Inferior parietal cortex (tissue), 1 donor: ENCODE data around the gene IGSF6.
"Not testable (repeated sequence)": the region's sequence is repeated elsewhere in the genome, so short reads cannot be mapped to it uniquely, and the experiment has no call there.

Experiments used
- DNase-seq: peaks from one replicate; pipeline ENCODE4 v3.0.0-alpha.2; 2016; ENCODE audit errors: extremely low spot score

The IGSF6 gene, protein sequence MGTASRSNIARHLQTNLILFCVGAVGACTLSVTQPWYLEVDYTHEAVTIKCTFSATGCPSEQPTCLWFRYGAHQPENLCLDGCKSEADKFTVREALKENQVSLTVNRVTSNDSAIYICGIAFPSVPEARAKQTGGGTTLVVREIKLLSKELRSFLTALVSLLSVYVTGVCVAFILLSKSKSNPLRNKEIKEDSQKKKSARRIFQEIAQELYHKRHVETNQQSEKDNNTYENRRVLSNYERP

DNA sequence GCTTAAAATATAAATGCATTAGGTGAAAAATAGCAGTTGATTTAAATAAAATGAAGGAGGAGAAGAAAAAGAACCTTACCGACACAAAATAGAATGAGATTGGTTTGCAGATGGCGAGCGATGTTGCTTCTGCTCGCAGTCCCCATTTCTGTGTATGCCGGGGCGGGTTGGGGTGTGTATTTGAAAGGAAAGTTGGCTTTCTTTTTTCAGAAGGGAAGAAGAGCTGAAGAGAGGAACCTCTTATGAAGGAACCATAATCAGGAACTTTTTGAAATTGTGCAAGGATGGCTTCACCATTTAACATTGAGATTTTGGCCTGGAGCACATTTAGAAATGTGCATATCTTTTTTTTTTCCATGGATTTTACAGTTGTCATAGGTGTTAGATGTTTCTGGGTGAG lies at the start of gene IGSF6:
TSS of gene IGSF6 (minus strand) at position 156 of the 400 bp plus-strand sequence. CDS start at position 146, 10 bp downstream.
- DNase-seq = no peak

DNA sequence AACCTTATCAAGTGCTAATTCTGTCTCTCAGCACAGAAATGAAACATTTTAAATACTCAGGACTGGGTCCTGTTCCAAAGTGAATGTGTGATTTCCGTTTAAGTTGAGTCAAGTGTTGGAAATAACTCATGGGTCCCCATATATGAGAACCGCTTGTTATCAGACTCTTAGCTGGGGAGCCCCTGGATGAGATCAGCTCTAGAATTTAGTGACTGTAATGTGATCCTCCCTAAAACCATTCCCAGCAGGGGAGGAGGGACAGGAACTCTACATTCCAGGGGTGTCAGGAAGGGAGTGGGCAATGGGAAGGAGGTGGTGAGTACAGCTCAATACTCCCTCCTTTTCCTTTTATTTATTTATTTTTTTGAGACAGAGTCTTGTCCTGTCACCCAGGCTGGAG lies 48.9 kb upstream of the IGSF6 start:
- no peak for DNase-seq

DNA sequence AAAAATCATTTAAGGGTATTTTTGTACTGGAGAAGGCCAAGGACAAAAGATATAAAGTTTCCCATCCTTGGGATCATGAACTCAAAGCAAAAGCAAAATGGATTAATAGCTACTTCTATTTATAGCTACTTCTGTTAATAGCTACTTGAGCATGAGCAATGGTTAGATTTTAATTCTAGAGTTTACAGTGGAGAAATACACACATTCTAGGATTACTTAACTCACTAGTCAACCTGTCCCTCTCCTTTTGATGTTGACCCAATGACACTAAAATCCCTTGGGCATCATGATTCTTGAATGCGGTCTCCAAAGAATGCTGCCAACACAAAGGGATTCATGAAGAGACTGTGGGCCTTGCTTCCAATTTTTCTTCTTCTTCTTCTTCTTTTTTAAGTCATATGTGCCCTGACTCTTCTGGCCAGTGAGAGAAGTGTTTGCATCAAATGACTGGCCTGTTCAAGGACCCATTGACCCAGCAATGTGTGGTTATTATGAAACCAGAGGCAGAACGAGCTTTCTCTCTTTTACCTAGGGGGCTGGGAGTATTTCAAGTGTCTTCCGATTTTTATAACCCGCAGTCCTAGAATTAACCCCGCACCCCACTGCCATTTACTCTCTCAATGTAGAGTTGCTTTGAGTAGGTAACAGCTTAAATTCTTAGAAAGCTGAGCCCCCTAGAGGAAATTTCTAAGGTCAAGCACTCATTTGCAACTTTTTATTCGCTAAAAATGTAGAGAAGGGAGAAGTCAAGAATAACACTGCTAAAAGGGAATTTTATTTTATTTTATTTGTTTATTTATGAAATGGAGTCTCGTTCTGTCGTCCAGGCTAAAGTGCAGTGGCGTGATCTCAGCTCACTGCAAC lies 46.0 kb upstream of the IGSF6 start:
- DNase-seq = no peak

DNA sequence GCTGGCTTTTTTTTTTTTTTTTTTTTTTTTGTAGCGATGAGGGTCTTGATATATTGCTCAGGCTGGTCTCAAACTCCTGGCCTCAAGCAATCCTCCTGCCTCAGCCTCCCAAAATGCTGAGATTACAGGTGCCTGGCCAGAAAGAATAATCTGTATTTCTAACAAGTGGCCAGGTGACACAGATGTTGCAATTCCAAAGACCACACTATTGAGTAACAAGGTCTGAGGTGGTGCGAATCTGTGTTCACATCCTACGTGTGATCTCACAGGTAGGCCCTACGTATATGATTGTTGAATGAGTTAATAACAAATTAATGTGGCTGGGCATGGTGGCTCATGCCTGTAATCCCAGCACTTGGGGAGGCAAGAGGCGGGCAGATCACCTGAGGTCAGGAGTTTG lies 44.6 kb upstream of the IGSF6 start:
- no peak for DNase-seq

DNA sequence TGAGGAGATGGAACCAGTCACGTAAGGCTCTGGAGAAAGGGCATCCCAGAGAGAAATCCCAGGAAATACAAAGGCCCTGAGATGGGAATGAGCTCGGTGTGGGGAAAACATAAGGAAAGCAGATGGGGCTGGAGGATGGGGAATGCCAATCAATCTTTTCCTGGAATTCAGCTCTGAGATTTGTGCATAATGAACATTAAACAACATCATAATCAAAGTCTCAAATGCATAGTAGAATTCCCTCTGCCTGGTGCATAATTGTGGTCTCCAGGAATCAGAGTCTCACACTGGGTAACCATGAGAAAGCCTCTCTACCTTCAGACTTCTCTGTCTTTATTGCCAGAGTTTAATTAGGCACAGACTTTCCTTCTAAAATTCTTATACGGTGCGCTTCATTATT lies 42.2 kb upstream of the IGSF6 start:
- DNase-seq = no peak

DNA sequence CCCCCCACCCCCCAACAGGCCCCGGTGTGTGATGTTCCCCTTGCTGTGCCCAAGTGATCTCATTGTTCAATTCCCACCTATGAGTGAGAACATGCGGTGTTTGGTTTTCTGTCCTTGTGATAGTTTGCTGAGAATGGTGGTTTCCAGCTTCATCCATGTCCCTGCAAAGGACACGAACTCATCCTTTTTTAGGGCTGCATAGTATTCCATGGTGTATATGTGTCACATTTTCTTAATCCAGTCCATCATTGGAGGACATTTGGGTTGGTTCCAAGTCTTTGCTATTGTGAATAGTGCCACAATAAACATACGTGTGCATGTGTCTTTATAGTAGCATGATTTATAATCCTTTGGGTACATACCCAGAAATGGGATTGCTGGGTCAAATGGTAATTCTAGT lies 38.6 kb upstream of the IGSF6 start:
- DNase-seq = not testable (repeated sequence)

DNA sequence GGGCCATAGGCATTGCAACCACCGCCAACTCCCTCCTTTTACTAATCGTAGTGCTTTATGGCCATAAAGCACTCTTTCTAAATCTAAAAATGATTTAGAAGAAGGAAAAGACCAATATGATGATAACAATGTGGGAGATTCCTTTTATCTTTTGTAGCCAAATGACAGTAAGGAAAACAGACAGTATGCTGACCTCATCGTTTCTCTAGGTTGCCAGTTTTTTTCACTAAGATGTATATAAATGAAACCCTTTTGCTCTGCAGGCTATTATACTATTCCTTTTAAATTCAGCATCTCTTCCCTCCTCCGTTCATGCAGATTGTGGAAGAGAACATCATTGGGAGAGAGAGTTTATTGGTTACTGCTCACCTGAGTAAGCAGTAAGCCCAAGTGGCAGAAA lies 36.7 kb upstream of the IGSF6 start:
- no peak for DNase-seq

DNA sequence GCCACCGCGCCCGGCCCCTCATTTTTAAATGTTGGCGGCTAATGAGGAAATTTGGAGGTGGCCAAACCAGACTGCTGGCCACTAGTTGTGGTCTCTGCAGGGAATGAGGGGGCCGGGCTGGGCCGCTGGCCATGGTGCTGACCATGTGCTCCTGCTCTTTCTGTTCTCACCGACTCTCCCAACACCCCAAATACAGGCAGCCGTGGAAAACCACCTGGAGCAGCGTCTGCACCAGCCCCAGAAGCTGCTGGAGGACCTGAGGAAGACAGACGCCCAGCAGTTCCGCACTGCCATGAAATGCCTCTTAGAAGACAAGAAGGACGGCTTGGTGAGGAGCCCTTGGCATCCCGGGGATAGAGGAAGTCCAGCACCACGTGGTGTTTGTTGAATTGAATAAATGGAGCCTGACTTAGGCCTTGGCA lies 32.6 kb upstream of the IGSF6 start:
- DNase-seq = no peak

DNA sequence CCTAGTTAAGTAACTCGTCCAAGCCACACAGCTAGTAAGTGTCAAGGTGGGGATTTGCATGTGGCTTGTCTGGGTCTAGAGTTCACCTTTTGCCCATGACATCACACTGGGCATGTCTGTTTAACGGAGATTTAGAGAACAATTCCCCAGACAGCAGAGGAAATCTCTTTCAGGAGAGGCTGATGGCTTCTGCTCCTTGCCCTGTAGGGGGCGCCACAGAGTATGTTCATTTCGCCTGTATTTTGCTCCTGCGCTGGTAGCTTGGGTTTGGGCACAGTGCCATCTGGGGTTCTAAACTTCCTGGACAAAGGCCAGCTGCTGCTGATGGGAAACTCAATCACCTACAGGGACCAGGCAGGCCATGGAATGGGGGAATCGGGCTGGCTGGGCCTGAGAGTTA lies 31.8 kb upstream of the IGSF6 start:
- no peak for DNase-seq

DNA sequence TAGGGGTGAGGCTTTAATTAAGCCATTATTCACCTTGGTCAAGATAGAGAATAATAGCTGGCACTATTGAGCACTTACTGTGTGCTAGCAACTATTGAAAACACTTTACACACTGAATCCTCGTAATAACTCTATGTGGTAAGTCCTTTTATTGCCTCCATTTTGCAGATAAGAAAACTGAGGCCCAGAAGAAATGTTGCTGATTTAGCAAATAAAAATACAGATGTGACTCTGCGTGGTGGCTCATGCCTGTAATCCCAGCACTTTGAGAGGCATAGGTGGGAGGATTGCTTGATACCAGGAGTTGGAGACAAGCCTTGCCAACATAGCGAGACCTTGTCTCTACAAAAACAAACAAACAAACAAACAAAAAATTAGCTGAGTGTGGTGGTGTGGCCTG lies 30.8 kb upstream of the IGSF6 start:
- no peak for DNase-seq

DNA sequence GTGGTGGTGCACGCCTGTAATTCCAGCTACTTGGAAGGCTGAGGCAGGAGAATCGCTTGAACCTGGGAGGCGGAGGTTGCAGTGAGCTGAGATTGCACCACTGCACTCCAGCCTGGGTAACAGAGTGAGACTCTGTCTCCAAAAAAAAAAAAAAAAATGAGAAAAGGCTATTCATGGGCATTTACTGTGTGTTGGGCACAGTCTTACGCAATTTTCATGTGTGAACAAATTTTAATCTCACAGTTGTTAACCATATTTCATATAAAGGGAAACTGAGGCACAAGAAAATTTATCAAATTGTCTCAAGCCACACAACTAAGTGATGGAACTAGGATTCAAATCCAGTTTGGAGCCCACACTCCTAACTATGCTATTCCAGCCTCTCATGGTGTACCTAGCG lies 28.3 kb upstream of the IGSF6 start:
- not testable (repeated sequence) for DNase-seq

DNA sequence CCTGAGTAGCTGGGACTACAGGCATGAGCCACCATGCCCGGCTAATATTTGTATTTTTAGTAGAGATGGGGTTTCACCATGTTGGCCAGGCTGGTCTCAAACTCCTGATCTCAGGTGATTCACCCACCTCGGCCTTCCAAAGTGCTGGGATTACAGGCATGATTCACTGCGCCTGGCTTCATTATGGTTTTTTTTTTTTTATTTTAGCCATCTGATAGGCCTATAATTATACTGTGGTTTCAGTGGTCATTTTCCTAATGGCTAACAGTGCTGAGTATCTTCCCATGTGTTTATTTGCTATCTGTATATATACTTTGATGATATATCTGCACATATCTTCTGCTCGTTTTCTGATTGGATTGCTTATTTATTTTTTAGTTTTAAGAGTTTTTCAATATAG lies 22.0 kb upstream of the IGSF6 start:
- not testable (repeated sequence) for DNase-seq

DNA sequence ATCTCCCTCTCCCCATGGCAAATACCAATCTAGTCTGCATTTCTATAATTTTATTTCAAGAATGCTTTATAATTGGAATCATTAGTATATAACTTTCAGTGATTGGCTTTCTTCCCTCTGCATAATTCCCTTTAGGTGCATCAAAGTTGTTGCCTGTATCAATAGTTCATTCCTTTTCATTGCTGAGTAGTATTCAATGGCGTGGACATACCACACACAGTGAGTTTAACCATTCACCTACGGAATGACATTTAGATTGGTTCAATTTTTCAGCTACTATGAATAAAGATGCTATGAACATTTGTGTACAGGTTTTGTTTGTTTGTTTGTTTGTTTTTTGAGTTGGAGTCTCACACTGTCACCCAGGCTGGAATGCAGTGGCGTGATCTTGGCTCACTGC lies 21.1 kb upstream of the IGSF6 start:
- no peak for DNase-seq

DNA sequence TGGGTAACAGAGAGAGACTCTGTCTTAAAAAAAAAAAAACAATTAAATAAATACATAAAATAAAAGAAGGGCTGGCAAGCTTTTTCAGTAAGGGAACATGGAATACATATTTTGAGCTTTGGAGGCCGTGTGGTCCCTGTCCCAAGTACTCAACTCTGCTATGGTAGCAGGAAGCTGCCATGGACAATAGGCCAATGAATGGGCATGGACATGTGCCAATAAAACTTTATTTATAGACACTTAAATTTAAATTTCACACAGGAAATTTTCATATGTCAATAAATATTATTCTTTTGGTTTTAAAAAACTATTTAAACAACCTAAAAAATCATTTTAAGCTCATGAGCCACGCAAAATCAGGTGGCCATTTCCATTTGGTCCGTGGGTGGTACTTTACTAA lies 15.2 kb upstream of the IGSF6 start:
- DNase-seq = no peak

DNA sequence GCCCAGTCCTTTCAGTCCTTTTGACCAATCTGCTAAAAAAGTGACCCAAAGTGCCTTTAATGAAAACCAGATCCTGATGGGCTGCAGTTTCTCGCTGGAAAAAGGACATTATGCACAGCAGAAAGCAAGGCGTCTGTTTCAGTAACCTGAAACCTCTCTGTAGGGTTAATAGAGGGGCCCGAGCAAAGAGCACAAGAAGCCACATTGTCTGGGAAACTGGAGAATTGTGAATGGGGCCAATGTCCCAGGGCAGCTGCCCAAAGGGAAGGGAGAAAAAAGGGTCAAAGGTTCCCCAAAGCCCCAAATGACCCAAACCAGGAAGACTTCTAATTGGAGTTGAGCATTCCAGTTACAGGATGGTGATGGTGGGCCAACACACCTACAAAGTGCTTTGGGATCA lies 14.4 kb upstream of the IGSF6 start:
- DNase-seq = no peak

DNA sequence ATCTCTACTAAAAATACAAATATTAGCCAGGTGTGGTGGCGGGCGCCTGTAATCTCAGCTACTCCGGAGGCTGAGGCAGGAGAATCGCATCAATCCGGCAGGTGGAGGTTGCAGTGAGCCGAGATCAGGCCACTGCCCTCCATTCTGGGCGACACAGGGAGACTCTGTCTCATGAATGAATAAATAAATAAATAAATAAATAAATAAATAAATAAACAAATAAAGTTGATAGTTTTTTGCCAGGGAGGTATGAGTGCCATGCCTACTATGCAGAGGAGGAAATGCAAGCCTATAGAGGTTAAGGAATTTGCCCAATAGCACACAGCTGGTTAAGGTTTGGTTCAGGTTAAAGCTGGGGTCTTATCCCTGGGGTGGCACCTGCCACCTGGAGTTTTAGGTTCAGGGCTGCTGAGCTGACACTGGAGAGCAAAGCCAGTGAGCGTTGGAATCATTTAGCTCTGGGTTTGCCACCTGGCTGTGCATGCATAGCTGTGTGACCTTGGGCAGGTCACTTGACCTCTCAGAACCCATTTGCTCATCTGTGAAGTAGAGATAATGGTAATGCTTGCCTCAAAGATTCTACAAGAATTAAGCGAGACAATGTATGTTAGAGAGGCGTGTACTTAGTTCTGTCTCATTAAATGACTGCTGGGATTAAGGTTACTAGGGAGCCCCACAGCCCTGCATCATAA lies 12.5 kb upstream of the IGSF6 start:
- no peak for DNase-seq

DNA sequence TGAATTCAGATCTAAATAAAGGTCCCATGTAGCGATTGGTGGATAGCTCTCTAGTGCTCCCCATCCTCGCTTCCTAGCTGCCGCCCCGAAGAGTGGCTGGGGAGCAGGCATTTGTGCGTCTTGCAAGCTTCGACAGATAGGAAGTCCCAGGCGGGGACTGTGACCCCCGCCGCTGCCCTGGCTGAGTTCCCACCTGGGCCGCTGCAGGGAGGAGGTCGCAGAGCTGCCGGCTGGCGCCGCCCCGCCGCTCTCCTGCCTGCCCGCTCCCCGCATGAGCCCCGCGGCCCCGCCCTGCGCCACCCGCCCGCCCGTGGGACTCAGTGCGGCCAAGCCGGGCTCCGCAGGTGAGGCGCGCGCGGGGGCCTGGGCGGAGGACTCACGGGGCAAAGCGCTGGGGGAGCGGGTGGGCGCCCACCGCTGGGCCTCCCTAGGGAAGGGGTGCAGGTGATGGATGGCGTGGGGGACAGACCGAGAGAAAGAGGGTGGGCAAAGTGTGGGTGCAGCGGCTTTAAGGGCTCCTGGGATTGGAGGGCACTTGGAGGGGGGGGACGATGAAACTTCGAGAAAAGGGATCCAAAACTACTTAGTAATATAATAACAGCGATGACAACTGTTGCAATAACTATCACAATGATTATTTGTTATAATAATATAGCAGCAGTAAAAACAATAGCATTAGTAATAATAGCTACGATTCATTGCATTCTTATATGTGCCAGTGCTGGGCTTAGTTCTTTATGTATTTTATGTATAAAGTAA lies 11.7 kb upstream of the IGSF6 start, which contains the start of gene OTOA:
TSS of gene OTOA (plus strand) at position 80 of the 759 bp plus-strand sequence. CDS start 14,547 bp downstream, outside the sequence.
- DNase-seq = no peak

DNA sequence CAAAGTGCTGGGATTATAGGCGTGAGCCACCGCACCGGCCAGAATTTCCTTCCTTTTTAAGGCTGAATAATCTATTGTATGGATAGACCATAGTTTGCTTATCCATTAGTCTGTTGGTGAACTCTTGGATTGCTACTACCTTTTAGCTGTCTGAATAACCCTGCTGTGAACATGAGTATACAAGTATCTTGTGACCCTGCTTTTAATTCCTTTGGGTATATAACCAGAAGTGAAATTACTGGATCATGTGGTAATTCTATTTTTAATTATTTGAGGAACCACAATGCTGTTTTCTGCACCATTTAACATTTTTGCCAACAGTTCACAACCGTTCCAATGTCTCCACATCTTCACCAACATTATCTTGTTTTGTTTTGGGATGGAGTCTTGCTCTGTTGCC lies 6.7 kb upstream of the IGSF6 start:
- no peak for DNase-seq

DNA sequence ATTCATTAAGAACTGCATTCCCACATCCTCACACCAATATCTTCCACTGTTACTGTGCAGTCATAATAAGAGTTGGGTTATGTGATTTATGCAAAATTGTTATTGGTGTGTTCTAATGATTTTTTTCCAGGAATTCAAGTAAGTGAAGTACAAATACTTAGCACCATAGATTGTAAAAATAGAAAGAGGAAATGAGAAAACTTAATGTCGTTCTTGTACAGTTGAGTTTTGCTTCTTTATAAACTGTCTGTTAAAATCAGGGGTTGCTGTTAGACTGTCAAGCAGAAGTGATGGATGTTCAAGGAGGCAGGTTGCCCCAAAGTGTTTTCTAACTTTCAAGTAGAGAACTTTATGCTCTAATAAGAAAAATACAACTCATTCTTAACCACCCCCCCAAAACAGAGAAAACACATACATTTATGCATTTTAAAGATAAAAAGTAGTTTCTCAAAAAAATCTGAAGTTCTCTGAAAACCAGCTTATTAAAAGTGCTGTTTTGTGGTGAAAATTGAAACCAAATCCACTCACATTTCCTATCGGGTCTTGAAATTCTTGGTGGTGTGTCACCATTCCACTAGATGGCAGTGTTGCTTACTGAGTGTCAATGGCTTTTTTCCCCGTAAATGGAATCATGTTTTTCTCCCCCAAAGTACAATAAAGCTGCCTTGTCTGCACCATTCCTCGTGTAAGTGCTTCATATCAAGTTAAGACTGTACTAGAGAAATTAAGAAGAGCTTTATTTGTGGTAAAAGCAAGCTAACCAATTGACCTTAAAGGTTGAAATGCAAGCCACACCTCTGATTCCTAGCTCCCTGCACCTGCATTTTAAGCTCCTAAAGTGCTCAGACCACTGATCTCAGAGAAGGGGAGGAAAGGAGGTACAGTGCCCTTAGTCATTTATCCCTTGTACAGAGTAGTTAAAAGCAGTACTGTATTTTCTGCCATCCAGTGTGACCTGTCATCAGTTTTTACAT lies 4.7 kb upstream of the IGSF6 start:
- DNase-seq = peak; percentile 82

DNA sequence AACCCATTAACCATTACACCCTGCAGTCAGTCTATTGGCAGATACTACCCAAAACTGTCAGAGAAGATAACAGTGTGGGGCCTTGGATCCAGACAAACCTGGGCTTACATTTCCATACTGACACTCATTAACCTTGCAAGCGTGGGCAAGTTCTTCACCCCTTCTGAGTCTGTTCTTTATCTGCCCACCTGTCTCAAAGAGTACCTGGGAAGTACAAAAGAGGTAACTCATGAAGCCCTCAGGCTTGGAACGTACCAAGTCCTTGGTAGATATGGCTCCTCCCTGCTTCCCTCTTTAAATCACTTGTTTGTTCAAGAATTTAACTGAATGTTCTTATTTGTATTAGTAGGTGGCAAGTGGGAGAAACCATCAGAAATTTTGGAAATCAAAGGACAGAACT lies 2.5 kb upstream of the IGSF6 start:
- DNase-seq = no peak

DNA sequence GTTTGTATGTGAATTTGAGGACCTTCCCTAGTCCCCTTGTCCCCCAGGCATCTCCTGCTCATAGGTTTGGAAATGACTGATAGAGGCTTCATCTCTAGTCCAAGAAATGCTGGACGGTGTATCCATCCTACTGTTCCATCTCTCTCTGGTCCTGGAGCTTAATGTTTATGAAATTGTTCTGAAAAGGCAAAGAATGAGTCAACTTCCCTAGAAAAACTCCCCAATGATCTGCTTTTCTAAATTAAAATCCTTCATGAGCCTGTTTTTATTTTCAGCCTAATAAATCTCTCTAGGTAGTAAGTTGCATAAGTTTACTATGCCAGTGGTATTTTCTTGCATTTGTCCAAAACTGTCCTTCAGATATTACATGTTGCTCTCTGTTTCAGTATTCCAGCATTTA lies 2.1 kb upstream of the IGSF6 start:
- no peak for DNase-seq
